B cell (primary cell): ENCODE data around the gene CAGE1. TPM values are rescaled to one million over a fixed set of nuclear protein-coding genes. Genes with fewer than 3 reads are reported as not detected.
A peak's percentile ranks its signal among the peaks of the same experiment; 100 is the strongest.
"Not testable (repeated sequence)": the region's sequence is repeated elsewhere in the genome, so short reads cannot be mapped to it uniquely, and the experiment has no call there.

ENCODE experiments used
- ATAC-seq: fragments of 200-7000 bp; cut with Tn5 transposase; one replicate; pipeline ENCODE4 v1.10.0; 2021; ENCODE audit warnings: low read depth, mild to moderate bottlenecking, moderate number of reproducible peaks, moderate library complexity
- CTCF ChIA-PET: fragments of 350-600 bp; sonication (Branson Sonifier 250); formaldehyde crosslinking; loops from one replicate; lab custom pipeline; 2021; ENCODE audit warnings: antibody characterized with exemption, inconsistent platforms; lab: Charles Lee
- POLR2A ChIA-PET: fragments of 350-600 bp; sonication (Branson Sonifier 250); formaldehyde crosslinking; loops from one replicate; lab custom pipeline; 2021; ENCODE audit warnings: antibody characterized with exemption; lab: Charles Lee
- DNase-seq: peaks from one replicate; pipeline ENCODE4 v3.0.0; 2013
- H2AFZ ChIP-seq: 2 replicates; pipeline ENCODE4 v1.6.1; 2012; ENCODE audit warnings: mild to moderate bottlenecking, low read depth, low read length; ENCODE audit not compliant: insufficient read depth, poor library complexity, severe bottlenecking
- H3K27ac ChIP-seq, 2 donors: 1 replicate in 1 of 2; 2 replicates in 1 of 2; pipeline ENCODE4 v1.5.1; 2012 to 2013; ENCODE audit warnings: low read length in 2 of 2, mild to moderate bottlenecking in 2 of 2, moderate library complexity in 1 of 2
- H3K27me3 ChIP-seq, 4 experiments: fragments of 200-600 bp in 1 of 4; sonication (generic) in 1 of 4; replicated peaks in 1 of 4; 1 replicate in 2 of 4; 2 replicates in 2 of 4; pipeline versions ENCODE4 v1.6.1 to v1.7.0; 2013 to 2016; ENCODE audit warnings: low read length in 3 of 4, mild to moderate bottlenecking in 2 of 4, mixed read lengths in 1 of 4, moderate library complexity in 1 of 4; ENCODE audit not compliant: insufficient read depth in 4 of 4, control insufficient read depth in 3 of 4; ENCODE audit errors: control extremely low read depth in 1 of 4
- H3K36me3 ChIP-seq, 2 experiments: replicated peaks in 1 of 2; 1 replicate in 1 of 2; 2 replicates in 1 of 2; pipeline versions ENCODE4 v1.6.1 to v1.7.1; 2013; ENCODE audit warnings: low read length in 1 of 2; ENCODE audit not compliant: insufficient read depth in 2 of 2, control insufficient read depth in 1 of 2; ENCODE audit errors: control extremely low read depth in 1 of 2, extremely low read depth in 1 of 2
- H3K4me1 ChIP-seq, 2 donors: fragments of 200-600 bp in 1 of 2; sonication (generic) in 1 of 2; 1 replicate in 1 of 2; 2 replicates in 1 of 2; pipeline versions ENCODE4 v1.5.1 to v1.6.1; 2013 to 2017; ENCODE audit warnings: low read length in 2 of 2; ENCODE audit not compliant: control insufficient read depth in 2 of 2, insufficient read depth in 2 of 2
- H3K4me2 ChIP-seq: replicated peaks from 2 replicates; pipeline ENCODE3; 2012; ENCODE audit warnings: mild to moderate bottlenecking, low read depth, low read length; ENCODE audit not compliant: poor library complexity, severe bottlenecking
- H3K4me3 ChIP-seq, 5 experiments: fragments of 200-600 bp in 1 of 5; sonication (generic) in 1 of 5; 1 replicate in 3 of 5; 2 replicates in 2 of 5; pipeline versions ENCODE4 v1.5.1 to v1.7.0; 2011 to 2016; ENCODE audit warnings: low read length in 4 of 5, mild to moderate bottlenecking in 4 of 5, low read depth in 2 of 5, control low read depth in 1 of 5, moderate library complexity in 1 of 5; ENCODE audit not compliant: insufficient read depth in 1 of 5; ENCODE audit errors: control extremely low read depth in 1 of 5, extremely low read depth in 1 of 5
- H3K79me2 ChIP-seq: fragments of 200-600 bp; sonication (generic); one replicate; pipeline ENCODE4 v1.6.0; 2016; ENCODE audit warnings: low read length; ENCODE audit not compliant: control insufficient read depth, insufficient read depth
- H3K9ac ChIP-seq: fragments of 200-600 bp; sonication (generic); 2 replicates; pipeline ENCODE4 v1.6.1; 2017; ENCODE audit warnings: mild to moderate bottlenecking, low read length, moderate library complexity
- H3K9me3 ChIP-seq, 3 donors: one replicate each; pipeline versions ENCODE4 v1.6.1 to v1.7.1; 2013; ENCODE audit warnings: low read length in 2 of 3; ENCODE audit not compliant: control insufficient read depth in 2 of 3, insufficient read depth in 1 of 3; ENCODE audit errors: control extremely low read depth in 1 of 3
- H4K20me1 ChIP-seq: 2 replicates; pipeline ENCODE4 v1.6.0; 2012; ENCODE audit warnings: mild to moderate bottlenecking, low read length; ENCODE audit not compliant: insufficient read depth, control insufficient read depth, poor library complexity, severe bottlenecking
- H3K27ac Mint-ChIP-seq: one replicate; pipeline ENCODE4 v1.8.0; 2021; ENCODE audit warnings: mixed read lengths
- H3K27me3 Mint-ChIP-seq: one replicate; pipeline ENCODE4 v1.8.0; 2021; ENCODE audit warnings: mixed read lengths
- H3K4me1 Mint-ChIP-seq: one replicate; pipeline ENCODE4 v1.8.0; 2021; ENCODE audit warnings: mixed read lengths
- H3K4me3 Mint-ChIP-seq: one replicate; pipeline ENCODE4 v1.8.0; 2021; ENCODE audit warnings: mixed read lengths
- H3K9me3 Mint-ChIP-seq: one replicate; pipeline ENCODE4 v1.8.0; 2022; ENCODE audit warnings: mixed read lengths; ENCODE audit not compliant: insufficient read depth
- CTCF ChIP-seq: fragments of 200-600 bp; IDR thresholded peaks from one replicate; pipeline ENCODE4 v1.8.0; 2022; ENCODE audit warnings: antibody characterized with exemption, mild to moderate bottlenecking
- EZH2 ChIP-seq: IDR thresholded peaks from 2 replicates; pipeline ENCODE4 v1.6.1; 2012; ENCODE audit warnings: borderline replicate concordance, low read depth, mild to moderate bottlenecking, moderate library complexity, low read length; ENCODE audit not compliant: insufficient read depth, poor library complexity, severe bottlenecking
- WGBS: methylation state at CpG from one replicate; pipeline ENCODE4 v1.1.5; 2013; ENCODE audit warnings: missing lambda C conversion rate; ENCODE audit not compliant: insufficient coverage; 5-methylcytosine and 5-hydroxymethylcytosine counted together
- intact Hi-C: fragments of 100-400 bp; cut with micrococcal nuclease; formaldehyde crosslinking; loops from one replicate; pipeline ENCODE4 v1.10.0; 2022
- polyA plus RNA-seq: library from polyadenylated mRNA; depleted of rRNA; stranded (reverse); fragments of >200 nt; gene quantifications from 2 replicates; pipeline ENCODE4 v1.2.3, GENCODE V29; 2012
- total RNA-seq, 2 donors: library from RNA; stranded (reverse); fragments of 120-200 nt in 1 of 2; gene quantifications; 1 replicate in 1 of 2; 2 replicates in 1 of 2; pipeline versions ENCODE4 v1.2.3 to v1.2.4, GENCODE V29; 2013 to 2022

The CAGE1 gene
- total and polyA plus RNA-seq, 2 donors (not counting 1 experiment from before 2014, with no cell fraction given) = 0.13 to 0.34 TPM

DNA sequence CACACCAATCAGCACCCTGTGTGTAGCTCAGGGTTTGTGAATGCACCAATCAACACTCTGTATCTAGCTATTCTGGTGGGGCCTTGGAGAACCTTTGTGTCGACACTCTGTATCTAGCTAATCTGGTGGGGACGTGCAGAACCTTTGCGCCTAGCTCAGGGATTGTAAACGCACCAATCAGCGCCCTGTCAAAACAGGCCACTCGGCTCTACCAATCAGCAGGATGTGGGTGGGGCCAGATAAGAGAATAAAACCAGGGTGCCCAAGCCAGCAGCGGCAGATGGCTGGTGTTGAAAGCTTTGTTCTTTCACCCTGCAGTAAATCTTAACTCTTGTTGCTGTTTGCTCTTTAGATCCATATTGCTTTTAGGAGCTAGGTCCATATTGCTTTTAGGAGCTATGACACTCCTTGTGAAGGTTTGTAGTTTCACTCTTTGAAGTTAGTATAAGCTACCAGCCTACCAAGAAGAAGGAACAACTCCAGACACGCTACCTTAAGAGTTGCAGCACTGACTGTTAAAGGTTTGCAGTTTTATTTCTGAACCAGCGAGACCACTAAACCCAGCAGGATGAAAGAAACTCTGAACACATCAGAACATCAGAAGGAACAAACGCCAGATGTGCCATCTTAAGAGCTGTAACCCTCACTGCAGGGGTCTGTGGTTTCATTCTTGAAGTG, 44.6 kb downstream of the CAGE1 start:
- H3K79me2 ChIP-seq, H3K4me3 Mint-ChIP-seq, H3K4me1 ChIP-seq, CTCF ChIA-PET, H3K36me3 ChIP-seq, H3K4me3 ChIP-seq, H3K27ac Mint-ChIP-seq, H3K4me1 Mint-ChIP-seq, H2AFZ ChIP-seq, H4K20me1 ChIP-seq, POLR2A ChIA-PET, DNase-seq, H3K9me3 Mint-ChIP-seq, H3K9ac ChIP-seq, ATAC-seq, H3K27ac ChIP-seq, H3K4me2 ChIP-seq, intact Hi-C loops: not testable (repeated sequence)
- 67% methylated on average over 6 of the region's 10 CpGs for WGBS
- peaks cover 39% of the 10 kb centered on the region for H3K27me3 Mint-ChIP-seq
- H3K27me3 ChIP-seq = peaks cover 0 to 11% (median 1%) of the 10 kb centered on the region in 4 experiments
- peaks cover 0 to 12% (median 0%) of the 10 kb centered on the region in 3 donors for H3K9me3 ChIP-seq

GRCh38 chr6:7343546-7344475, 45.7 kb downstream of the CAGE1 start:
- intact Hi-C loops = no loop called here
- peaks cover 0 to 12% (median 0%) of the 10 kb centered on the region in 3 donors for H3K9me3 ChIP-seq
- ChIA-PET CTCF (no interaction called here), POLR2A (no interaction called here)
- H2AFZ ChIP-seq = no peak overlapping the region
- H3K36me3 ChIP-seq = no peaks in the 10 kb centered on the region
- H3K27ac ChIP-seq = no peak overlapping the region
- H3K79me2 ChIP-seq = no peaks in the 10 kb centered on the region
- no peaks in the 10 kb centered on the region for H3K4me1 ChIP-seq
- peak overlapping the region in 1 of 5 experiments; percentile 25 for H3K4me3 ChIP-seq
- no peak overlapping the region for H3K9ac ChIP-seq
- Mint-ChIP-seq H3K27ac (no peak overlapping the region), H3K27me3 (peaks cover 42% of the 10 kb centered on the region), H3K9me3 (no peaks in the 10 kb centered on the region), H3K4me1 (no peaks in the 10 kb centered on the region), H3K4me3 (peak overlapping the region; percentile 30)
- TF ChIP-seq CTCF = no peak
- no peak for TF ChIP-seq EZH2
- no peaks in the 10 kb centered on the region for H4K20me1 ChIP-seq
- 92% methylated on average over 29 of the region's 29 CpGs for WGBS
- no peak for DNase-seq
- ATAC-seq = no peak
- H3K27me3 ChIP-seq = peaks cover 0 to 11% (median 0%) of the 10 kb centered on the region in 4 experiments
- H3K4me2 ChIP-seq = no peak overlapping the region
